ENCODE data around the gene SLC16A6. TPM values are rescaled to one million over a fixed set of nuclear protein-coding genes. Genes with fewer than 3 reads are reported as not detected.
"Not testable (repeated sequence)": the region's sequence is repeated elsewhere in the genome, so short reads cannot be mapped to it uniquely, and the experiment has no call there.

The SLC16A6 gene
- total RNA-seq, 1 experiment from 2014 or later = 4.8 TPM

GRCh38 chr17:68331932-68332331 lies 41.0 kb upstream of the SLC16A6 start:
- DNase-seq (ENCODE audit: low read depth, low spot score); H4K20me1 ChIP-seq (ENCODE audit: insufficient read depth); H3K79me2 ChIP-seq (ENCODE audit: insufficient read depth, low read length); H2AFZ ChIP-seq (ENCODE audit: low read depth, low read length, poor library complexity, severe bottlenecking); H3K4me3 ChIP-seq (replicated peaks in 1 of 2; ENCODE audit: low read depth in 1 of 2, low read length in 2 of 2); H3K9me3 ChIP-seq (ENCODE audit: control insufficient read depth in 1 of 2, insufficient read depth in 1 of 2, low read depth in 1 of 2, low read length in 2 of 2); BruUV-seq (replicated peaks); ATAC-seq; RAD21 ChIA-PET (ENCODE audit: low non-redundant PET in 1 of 2, low total read pairs in 2 of 2, uncharacterized antibody in 2 of 2, unreplicated experiment in 2 of 2); POLR2A ChIA-PET; H3K9ac ChIP-seq (ENCODE audit: low read length); CTCF ChIA-PET; H3K27ac ChIP-seq (ENCODE audit: low read depth, low read length); H3K27me3 ChIP-seq (ENCODE audit: insufficient read depth, low read length); intact Hi-C loops (cut with micrococcal nuclease); H3K36me3 ChIP-seq (ENCODE audit: control insufficient read depth in 1 of 2, insufficient read depth in 2 of 2, low read length in 2 of 2); H3K4me2 ChIP-seq (ENCODE audit: low read length); H3K9me2 ChIP-seq (ENCODE audit: insufficient read depth): not testable (repeated sequence)
- H3K4me1 ChIP-seq (ENCODE audit: control insufficient read depth in 1 of 2, insufficient read depth in 2 of 2, low read length in 2 of 2) = peaks cover 10 to 18% of the 10 kb centered on the region in 2 experiments
- TF ChIP-seq CBX3 (IDR thresholded peaks at IDR 0.05; ENCODE audit: low read depth) = peak; percentile 75; the same call in 1 of the 2 replicates

DNA sequence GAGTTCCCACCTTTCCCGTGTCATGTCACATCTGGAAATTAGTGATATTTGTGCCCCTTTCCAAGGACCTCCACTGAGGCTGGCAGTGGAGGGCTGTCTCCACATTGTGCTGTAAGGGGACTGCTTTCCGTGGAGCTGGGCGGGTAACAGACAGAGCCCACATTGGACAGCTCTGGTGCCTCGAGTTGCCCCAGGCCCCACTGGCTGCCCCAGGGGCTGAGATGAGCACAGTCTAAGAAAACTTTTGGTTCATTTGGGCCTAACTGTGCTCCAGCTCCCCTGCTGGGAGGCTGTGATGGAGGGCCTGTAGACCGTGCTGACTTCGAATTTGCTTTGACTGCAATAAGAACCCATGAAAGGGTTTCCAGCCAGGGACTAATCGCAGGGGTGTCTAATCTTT lies 38.4 kb upstream of the SLC16A6 start:
- no peaks in the 10 kb centered on the region for H3K36me3 ChIP-seq (ENCODE audit: control insufficient read depth in 1 of 2, insufficient read depth in 2 of 2, low read length in 2 of 2)
- no peaks in the 10 kb centered on the region for H3K9me3 ChIP-seq (ENCODE audit: control insufficient read depth in 1 of 2, insufficient read depth in 1 of 2, low read depth in 1 of 2, low read length in 2 of 2)
- H3K9ac ChIP-seq (ENCODE audit: low read length) = no peak overlapping the region
- intact Hi-C loops (cut with micrococcal nuclease) = no loop called here
- no peak overlapping the region; the same call in 1 of the 2 replicates for H3K4me2 ChIP-seq (ENCODE audit: low read length)
- peaks cover 15 to 28% of the 10 kb centered on the region in 2 experiments for H3K4me1 ChIP-seq (ENCODE audit: control insufficient read depth in 1 of 2, insufficient read depth in 2 of 2, low read length in 2 of 2)
- no peak overlapping the region for H2AFZ ChIP-seq (ENCODE audit: low read depth, low read length, poor library complexity, severe bottlenecking)
- BruUV-seq (replicated peaks) = no TSS peak
- POLR2A ChIA-PET = interaction anchor here (0.9 kb wide), 1 partner anchor 12 kb away, joined by 3 read pairs; no protein-coding TSS in a partner anchor
- RAD21 ChIA-PET (ENCODE audit: low non-redundant PET in 1 of 2, low total read pairs in 2 of 2, uncharacterized antibody in 2 of 2, unreplicated experiment in 2 of 2) = no interaction called here
- ATAC-seq = no peak
- H3K27me3 ChIP-seq (ENCODE audit: insufficient read depth, low read length) = no peaks in the 10 kb centered on the region
- H4K20me1 ChIP-seq (ENCODE audit: insufficient read depth) = no peaks in the 10 kb centered on the region
- peak overlapping the region; percentile 4; the same call in 1 of the 2 replicates for H3K27ac ChIP-seq (ENCODE audit: low read depth, low read length)
- CTCF ChIA-PET = no interaction called here
- no peak for TF ChIP-seq YY1 (IDR thresholded peaks at IDR 0.05; ENCODE audit: extremely low read depth, insufficient replicate concordance, low read depth, low read length)
- TF ChIP-seq, protein P1, sequence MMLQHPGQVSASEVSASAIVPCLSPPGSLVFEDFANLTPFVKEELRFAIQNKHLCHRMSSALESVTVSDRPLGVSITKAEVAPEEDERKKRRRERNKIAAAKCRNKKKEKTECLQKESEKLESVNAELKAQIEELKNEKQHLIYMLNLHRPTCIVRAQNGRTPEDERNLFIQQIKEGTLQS (IDR thresholded peaks at IDR 0.05) = no peak
- TF ChIP-seq ZFX (IDR thresholded peaks at IDR 0.05) = no peak
- TF ChIP-seq SRF (IDR thresholded peaks at IDR 0.05; ENCODE audit: low read depth) = no peak
- TF ChIP-seq TCF7L2 (IDR thresholded peaks at IDR 0.05; ENCODE audit: borderline replicate concordance, extremely low read depth, insufficient read depth, insufficient read length) = no peak
- no peak for TF ChIP-seq RAD21 (IDR thresholded peaks at IDR 0.05; ENCODE audit: low read depth)
- no peak for TF ChIP-seq POLR2A (IDR thresholded peaks at IDR 0.05; ENCODE audit: borderline replicate concordance, extremely low read depth, insufficient read depth, insufficient read length)
- TF ChIP-seq SP1 (IDR thresholded peaks at IDR 0.05; ENCODE audit: low read depth) = no peak
- no peak for TF ChIP-seq JUND (IDR thresholded peaks at IDR 0.05)
- no peak for TF ChIP-seq EZH2phosphoT487 (IDR thresholded peaks at IDR 0.05; ENCODE audit: borderline replicate concordance)
- no peak for TF ChIP-seq CTCF (IDR thresholded peaks at IDR 0.05 in 2 of 3, conservative IDR thresholded peaks at IDR 0.05 in 1 of 3; ENCODE audit: borderline replicate concordance in 1 of 3, insufficient read depth in 1 of 3, low read depth in 2 of 3, low read length in 2 of 3)
- no peak for TF ChIP-seq ELF1 (IDR thresholded peaks at IDR 0.05; ENCODE audit: borderline replicate concordance, low read depth)
- TF ChIP-seq ZNF274 (IDR thresholded peaks at IDR 0.05; ENCODE audit: low read depth, low read length) = no peak
- TF ChIP-seq REST (IDR thresholded peaks at IDR 0.05; ENCODE audit: low read depth) = no peak
- TF ChIP-seq CEBPB (IDR thresholded peaks at IDR 0.05; ENCODE audit: low read depth) = no peak
- no peaks in the 10 kb centered on the region for H3K79me2 ChIP-seq (ENCODE audit: insufficient read depth, low read length)
- no peak for DNase-seq (ENCODE audit: low read depth, low spot score)
- no peak overlapping the region for H3K4me3 ChIP-seq (replicated peaks in 1 of 2; ENCODE audit: low read depth in 1 of 2, low read length in 2 of 2)
- no peaks in the 10 kb centered on the region for H3K9me2 ChIP-seq (ENCODE audit: insufficient read depth)
